Measurements from ENCODE around the gene SMPD2.

Gene SMPD2

GRCh38 chr6:109440331-109441068, at the start of gene SMPD2, which contains the start of gene PPIL6:
SMPD2 (plus strand) TSS chr6:109440724; CDS start chr6:109441122, 398 bp downstream.
PPIL6 (minus strand) TSS chr6:109440628; CDS start chr6:109440590, 38 bp downstream.
- FAIRE-seq (peak; percentile 49), DNase-seq (ENCODE audit: extremely low spot score, insufficient read length, low read depth) (peak; percentile 82)

- FAIRE-seq, result no peak
- DNase-seq (ENCODE audit: extremely low spot score, insufficient read length, low read depth), result no peak
These were observed 47.2 kb upstream of the SMPD2 start for GRCh38 chr6:109393157-109393885.

- DNase-seq (ENCODE audit: extremely low spot score, insufficient read length, low read depth) (no peak), FAIRE-seq (no peak)
These were observed 46.6 kb upstream of the SMPD2 start for GRCh38 chr6:109393886-109394281.

GRCh38 chr6:109396046-109396718, 44.3 kb upstream of the SMPD2 start:
- DNase-seq (ENCODE audit: extremely low spot score, insufficient read length, low read depth) (no peak), FAIRE-seq (no peak)

GRCh38 chr6:109397020-109397419, 43.5 kb upstream of the SMPD2 start:
- DNase-seq (ENCODE audit: extremely low spot score, insufficient read length, low read depth), result no peak
- FAIRE-seq, result no peak

GRCh38 chr6:109406196-109406595, 34.3 kb upstream of the SMPD2 start:
- DNase-seq (ENCODE audit: extremely low spot score, insufficient read length, low read depth) (no peak), FAIRE-seq (no peak)

- FAIRE-seq (no peak), DNase-seq (ENCODE audit: extremely low spot score, insufficient read length, low read depth) (no peak)
These were observed 29.5 kb upstream of the SMPD2 start for GRCh38 chr6:109411034-109411433.

GRCh38 chr6:109417646-109418045, 22.9 kb upstream of the SMPD2 start:
- FAIRE-seq (no peak), DNase-seq (ENCODE audit: extremely low spot score, insufficient read length, low read depth) (no peak)

GRCh38 chr6:109420751-109421150, 19.8 kb upstream of the SMPD2 start:
- FAIRE-seq (no peak), DNase-seq (ENCODE audit: extremely low spot score, insufficient read length, low read depth) (no peak)

GRCh38 chr6:109421184-109421583, 19.3 kb upstream of the SMPD2 start:
- FAIRE-seq (no peak), DNase-seq (ENCODE audit: extremely low spot score, insufficient read length, low read depth) (no peak)

GRCh38 chr6:109424946-109425345, 15.6 kb upstream of the SMPD2 start:
- DNase-seq (ENCODE audit: extremely low spot score, insufficient read length, low read depth) (no peak), FAIRE-seq (no peak)

- DNase-seq (ENCODE audit: extremely low spot score, insufficient read length, low read depth), result no peak
- FAIRE-seq, result no peak
These were observed 11.5 kb upstream of the SMPD2 start for GRCh38 chr6:109428889-109429477.

GRCh38 chr6:109429496-109429895, 11.0 kb upstream of the SMPD2 start:
- FAIRE-seq (no peak), DNase-seq (ENCODE audit: extremely low spot score, insufficient read length, low read depth) (no peak)

- FAIRE-seq (no peak), DNase-seq (ENCODE audit: extremely low spot score, insufficient read length, low read depth) (no peak)
These were observed 6.1 kb upstream of the SMPD2 start for GRCh38 chr6:109434456-109434855.

- FAIRE-seq (no peak), DNase-seq (ENCODE audit: extremely low spot score, insufficient read length, low read depth) (no peak)
These were observed 4.5 kb upstream of the SMPD2 start for GRCh38 chr6:109436041-109436440.

GRCh38 chr6:109441069-109441816, 719 bp downstream of the SMPD2 start:
- FAIRE-seq, result peak; percentile 67
- peak; percentile 23 for DNase-seq (ENCODE audit: extremely low spot score, insufficient read length, low read depth)

- no peak for FAIRE-seq
- DNase-seq (ENCODE audit: extremely low spot score, insufficient read length, low read depth), result no peak
These were observed 1.9 kb downstream of the SMPD2 start for GRCh38 chr6:109442393-109442924.

GRCh38 chr6:109443425-109443950, 3.0 kb downstream of the SMPD2 start:
- DNase-seq (ENCODE audit: extremely low spot score, insufficient read length, low read depth), result no peak
- no peak for FAIRE-seq

GRCh38 chr6:109445382-109445781, 4.9 kb downstream of the SMPD2 start:
- no peak for DNase-seq (ENCODE audit: extremely low spot score, insufficient read length, low read depth)
- no peak for FAIRE-seq

Measured in GM18507 (cell line).